GM15510 (cell line): ENCODE results near the gene STARD9.

ENCODE experiments used
- POLR2A ChIP-seq: IDR thresholded peaks from 3 replicates; pipeline ENCODE4 v1.6.1; 2011; ENCODE audit warnings: borderline replicate concordance; ENCODE audit not compliant: insufficient read length; ENCODE audit errors: extremely low read depth

STARD9 gene

GRCh38 chr15:42725331-42725903 lies 150.0 kb downstream of the STARD9 start:
- TF ChIP-seq POLR2A = no peak

- no peak for TF ChIP-seq POLR2A
Measured at GRCh38 chr15:42726114-42726513, 150.7 kb downstream of the STARD9 start.

GRCh38 chr15:42727750-42728381 lies 152.5 kb downstream of the STARD9 start:
- TF ChIP-seq POLR2A = no peak

DNA sequence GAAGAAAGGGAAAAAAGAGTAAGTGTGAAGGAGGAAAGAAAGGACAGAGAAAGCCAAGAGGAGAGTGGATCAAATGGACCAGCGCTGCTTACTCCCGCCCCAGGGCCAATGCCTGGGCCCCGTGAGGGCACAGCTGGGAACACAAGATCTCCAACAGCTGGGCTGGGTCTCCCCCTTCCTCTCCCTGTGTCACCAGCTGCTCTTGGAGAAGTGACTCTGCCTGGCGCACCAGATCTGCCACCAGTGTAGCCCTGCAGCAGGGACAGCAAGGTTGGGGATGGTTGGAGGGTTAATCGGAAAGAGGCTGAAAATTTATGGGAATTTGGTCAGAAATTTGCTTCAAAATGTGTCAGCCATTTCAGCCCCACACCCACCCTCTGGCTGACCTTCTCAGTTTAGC lies 153.2 kb downstream of the STARD9 start:
- no peak for TF ChIP-seq POLR2A

DNA sequence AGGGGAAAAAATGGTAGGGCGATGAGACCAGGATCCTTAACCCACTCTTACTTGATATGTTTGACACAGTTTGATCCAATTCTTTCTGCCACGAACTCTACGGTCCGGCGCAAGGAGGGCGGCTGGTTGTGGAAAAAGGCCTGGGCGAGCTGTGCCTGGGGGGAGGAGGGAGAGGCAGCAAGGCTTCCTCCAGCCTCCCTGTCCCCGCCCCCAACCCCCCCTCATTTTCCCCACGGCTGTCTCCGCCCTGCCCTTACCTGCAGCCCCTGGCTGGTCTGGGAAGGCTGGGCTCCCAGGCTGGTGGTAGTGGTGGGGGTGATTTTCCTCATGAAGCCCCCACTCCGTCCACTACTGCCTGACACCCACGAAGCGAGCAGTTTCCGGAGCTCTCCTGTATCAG lies 153.6 kb downstream of the STARD9 start:
- no peak for TF ChIP-seq POLR2A

GRCh38 chr15:42729409-42729808 lies 154.0 kb downstream of the STARD9 start:
- no peak for TF ChIP-seq POLR2A

GRCh38 chr15:42730135-42730534 lies 154.7 kb downstream of the STARD9 start:
- TF ChIP-seq POLR2A = no peak

- no peak for TF ChIP-seq POLR2A
Measured at GRCh38 chr15:42730536-42730935, 155.1 kb downstream of the STARD9 start.

DNA sequence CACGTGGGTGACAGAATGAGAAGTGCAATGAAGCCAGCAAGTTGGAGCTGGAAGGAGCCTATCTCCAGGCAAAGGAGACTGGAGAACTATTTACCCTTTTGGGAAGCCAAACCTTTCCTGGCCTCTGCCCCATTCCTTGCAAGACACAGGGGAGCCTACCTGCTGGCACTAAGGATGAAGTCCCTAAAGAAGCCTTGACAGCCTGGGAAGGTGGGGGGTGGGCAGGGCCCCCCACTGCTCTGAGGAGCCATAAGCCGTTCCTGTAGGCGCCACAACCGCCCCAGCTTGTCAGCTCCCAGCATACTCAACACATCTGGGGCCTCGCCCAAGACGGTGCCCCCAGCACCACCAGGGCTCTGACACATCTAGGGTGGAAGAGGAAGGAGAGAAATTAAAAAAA lies 156.1 kb downstream of the STARD9 start:
- no peak for TF ChIP-seq POLR2A

- TF ChIP-seq POLR2A = no peak
Measured at GRCh38 chr15:42732095-42732827, 156.9 kb downstream of the STARD9 start.

DNA sequence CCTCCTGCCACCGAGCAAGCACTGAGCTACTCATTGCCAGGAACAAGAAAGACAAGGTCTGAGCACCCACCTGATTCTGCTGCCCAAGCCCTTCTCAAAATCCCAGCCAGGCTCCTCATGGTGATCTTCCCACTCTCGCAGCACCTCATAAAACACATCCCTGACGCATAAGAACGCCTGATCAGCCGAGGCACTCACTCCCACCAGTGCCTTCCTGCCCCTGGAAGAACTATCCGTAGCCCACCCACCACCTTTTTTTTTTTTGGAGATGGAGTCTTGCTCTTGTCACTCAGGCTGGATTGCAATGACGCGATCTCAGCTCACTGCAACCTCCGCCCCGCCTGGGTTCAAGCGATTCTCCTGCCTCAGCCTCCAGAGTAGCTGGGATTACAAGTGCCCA lies 157.6 kb downstream of the STARD9 start:
- TF ChIP-seq POLR2A = no peak

DNA sequence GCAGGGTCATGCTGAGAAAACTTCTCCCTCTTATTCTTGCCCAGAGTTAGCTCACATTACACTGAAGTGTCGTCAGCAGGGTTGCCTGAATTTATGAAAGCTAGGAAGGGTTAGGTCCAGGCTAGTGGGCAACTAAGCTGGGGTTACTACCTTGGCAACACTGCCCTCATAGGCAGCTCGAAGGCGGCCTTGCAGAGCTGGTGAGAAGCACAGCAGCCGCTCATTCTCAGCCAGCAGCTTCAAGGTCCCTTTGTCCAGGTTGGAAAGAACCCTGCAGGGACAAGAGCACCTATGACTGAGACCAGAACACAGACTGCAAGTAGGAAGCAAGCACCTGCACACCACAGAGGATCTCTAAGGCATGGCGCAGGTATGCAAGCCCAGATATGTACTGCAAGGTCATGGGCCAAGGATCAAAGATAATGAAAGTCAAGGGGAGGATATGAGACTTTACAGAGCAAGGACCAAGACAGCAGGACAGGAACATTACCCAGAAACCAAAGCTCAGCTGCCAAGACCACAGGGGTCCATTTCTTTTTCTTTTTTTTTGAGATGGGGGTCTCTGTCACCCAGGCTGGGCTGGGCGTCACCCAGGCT lies 158.8 kb downstream of the STARD9 start:
- no peak for TF ChIP-seq POLR2A

- TF ChIP-seq POLR2A = no peak
Measured at GRCh38 chr15:42735382-42736165, 160.2 kb downstream of the STARD9 start.

GRCh38 chr15:42736178-42736792 lies 160.9 kb downstream of the STARD9 start:
- no peak for TF ChIP-seq POLR2A

- peak; percentile 89 for TF ChIP-seq POLR2A
Measured at GRCh38 chr15:42736793-42737528, 161.6 kb downstream of the STARD9 start, which contains the start of gene CDAN1. CDAN1 (minus strand) TSS chr15:42737128; CDS start chr15:42737102, 26 bp downstream.
